DMS153 (cell line): ENCODE data around the gene STAB2.

Experiments used
- DNase-seq: peaks from one replicate; lab custom pipeline; 2025; lab: John Stamatoyannopoulos, UW

STAB2 gene

DNA sequence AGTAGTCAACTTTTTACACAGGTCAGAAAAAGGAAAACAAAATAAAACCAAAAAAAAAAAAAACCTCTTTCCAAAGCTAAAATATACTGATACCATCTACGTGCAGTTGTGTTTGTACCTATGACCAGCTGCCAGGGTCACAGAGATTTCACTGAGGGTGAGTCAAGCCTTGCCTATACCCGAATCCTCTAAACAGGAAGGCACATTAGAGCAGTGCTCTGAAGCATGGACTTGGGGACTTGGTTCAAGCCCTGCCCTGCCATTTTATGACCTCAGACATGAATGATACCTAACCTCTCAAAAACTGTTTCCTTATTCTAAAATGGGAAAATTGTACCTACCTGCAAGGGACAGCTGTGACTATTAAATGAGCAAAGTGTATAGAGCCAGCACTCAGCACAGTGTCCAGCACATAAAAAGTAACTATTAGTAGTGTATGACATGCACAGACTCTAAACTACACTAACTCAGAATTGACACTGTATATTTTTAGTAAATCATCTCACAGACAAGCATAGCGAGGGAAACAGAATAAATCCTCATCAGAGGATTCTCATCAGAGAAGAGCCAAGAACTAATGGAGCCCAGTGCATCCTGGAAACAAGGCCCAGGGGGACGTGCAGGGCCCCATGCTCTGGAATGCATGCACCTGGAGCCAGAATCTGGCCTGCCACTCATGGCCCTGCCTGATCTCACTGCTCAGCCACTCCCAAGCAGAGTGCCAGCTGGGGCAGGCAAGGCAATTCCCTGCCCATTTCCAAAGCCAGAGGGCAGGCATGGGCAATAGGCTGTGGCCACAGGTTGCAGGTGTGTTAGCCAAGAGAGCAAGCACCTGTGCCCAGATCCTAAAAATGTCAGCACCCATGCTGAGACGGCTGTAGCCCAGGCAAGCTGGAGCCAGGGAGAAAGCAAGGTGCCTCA lies 196.9 kb downstream of the STAB2 start:
- DNase-seq: no peak

DNA sequence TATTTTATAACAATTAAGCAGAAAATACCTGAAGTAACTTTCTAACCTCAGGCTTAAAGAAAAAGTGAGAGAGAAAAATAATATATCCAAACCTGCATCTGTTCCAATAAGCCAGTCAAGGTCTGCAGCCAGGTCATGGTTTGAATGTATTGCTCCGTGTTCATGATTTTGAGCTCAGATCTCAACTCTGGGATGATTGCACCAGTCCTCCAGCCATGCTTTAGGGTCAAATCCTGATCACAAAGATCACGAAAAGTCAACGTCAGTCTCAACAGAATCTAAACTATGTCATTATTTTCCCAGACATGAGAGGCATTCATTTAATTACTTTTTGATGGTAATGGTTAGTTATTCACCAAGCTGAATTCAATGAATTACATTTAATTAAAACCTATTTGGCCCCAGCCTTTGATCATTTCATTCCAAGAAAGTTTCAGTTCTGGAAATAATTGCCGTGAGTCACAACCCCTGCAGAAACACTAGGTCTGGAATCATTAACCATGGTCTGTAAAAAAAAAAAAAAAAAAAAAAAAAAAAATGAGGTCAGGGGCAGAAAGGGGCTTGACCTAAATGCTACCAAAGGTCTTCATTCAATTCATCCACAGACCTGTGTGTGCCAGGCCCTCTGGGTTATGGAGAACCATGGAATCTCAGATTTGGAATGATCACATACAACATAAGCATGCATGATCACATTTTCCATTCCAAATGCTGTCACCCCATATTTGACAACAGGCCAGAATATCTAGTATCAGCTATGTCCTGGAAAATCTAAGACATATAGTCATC lies 198.4 kb downstream of the STAB2 start:
- DNase-seq: no peak

DNA sequence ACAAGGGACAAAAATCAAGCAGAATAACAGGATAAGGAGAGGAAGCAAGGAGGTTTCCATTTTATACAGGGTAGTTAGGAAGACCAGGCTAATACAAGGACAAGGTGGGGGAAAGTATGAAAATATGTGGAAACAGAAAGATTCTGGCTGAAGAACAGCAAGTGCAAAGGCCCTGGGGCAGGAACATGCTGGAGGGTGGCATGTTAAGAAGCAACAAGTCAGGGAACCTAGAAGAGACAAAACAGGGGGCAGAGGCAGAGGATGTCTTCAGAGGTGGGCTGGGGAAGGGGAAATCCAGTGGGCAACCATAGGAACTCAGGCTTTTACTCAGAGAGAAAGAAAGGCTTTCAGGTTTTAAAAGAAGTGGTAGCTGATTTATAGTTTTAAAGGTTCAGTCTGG lies 199.1 kb downstream of the STAB2 start:
- DNase-seq: no peak

DNA sequence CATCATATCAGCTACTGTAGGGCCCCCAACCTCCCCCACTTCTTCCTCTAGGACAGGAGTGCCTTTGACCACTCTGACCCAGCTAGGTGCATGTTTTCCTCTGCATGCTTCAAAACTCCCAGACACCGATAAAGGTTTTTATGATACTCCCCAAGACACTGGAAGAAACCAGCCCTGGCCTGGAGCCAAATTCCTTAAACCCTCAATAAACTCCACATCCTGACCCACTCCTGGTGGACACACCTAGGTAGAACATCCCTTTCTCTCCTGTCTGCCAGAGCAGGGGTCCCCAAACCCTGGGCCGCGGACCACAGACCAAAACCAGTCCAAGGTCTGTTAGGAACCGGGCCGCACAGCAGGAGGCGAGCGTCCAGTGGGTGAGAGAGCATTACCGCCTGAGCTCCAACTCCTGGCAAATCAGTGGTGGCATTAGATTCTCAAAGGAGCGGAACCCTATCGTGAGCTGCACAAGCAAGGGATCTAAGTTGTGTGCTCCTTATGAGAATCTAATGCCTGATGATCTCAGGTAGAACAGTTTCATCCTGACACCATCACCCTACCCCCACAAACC lies 204.4 kb downstream of the STAB2 start:
- DNase-seq: no peak

DNA sequence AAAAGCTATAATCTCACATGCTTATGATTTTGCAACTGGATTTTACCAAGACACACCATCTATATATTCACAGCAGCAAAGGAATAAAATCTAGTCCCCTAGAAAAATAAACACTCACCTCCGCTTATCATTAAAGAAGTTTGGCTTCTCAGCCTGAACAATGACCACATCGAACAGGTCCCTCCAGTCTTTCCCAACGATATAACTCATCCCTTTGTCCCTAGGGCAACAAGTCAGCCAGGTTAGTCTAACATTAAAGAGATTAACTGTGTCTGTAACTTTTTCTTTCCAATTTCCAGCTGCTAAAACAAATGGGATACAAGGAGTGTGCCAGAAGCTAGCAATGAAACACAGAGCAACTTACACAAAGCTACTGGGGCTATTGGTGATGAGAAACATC lies 206.0 kb downstream of the STAB2 start:
- DNase-seq: no peak

DNA sequence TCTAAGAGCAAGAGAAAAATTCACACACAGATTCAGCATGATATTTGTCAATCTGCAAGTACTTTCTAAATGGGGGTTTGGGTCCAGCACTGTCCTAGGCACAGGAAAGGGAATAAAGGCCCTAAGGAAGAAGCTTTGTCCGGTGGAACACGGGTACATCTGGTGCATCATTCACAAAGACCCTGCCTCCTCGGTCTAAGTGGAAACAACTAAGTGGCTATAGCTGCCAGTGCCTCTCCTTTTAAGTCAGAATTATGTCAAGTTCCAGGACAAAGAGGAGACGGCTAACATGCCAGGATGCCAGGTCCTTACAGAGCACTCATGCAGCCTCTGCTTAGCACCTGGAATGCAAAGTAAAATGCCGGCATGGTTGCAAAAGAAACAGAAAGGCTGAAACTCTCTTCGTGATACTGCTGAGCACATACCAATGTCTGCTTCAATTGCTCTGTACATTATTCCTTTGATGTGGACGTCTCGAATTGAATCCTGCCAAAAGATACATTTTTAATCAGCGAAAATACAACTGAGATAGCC lies 206.5 kb downstream of the STAB2 start:
- DNase-seq: no peak

DNA sequence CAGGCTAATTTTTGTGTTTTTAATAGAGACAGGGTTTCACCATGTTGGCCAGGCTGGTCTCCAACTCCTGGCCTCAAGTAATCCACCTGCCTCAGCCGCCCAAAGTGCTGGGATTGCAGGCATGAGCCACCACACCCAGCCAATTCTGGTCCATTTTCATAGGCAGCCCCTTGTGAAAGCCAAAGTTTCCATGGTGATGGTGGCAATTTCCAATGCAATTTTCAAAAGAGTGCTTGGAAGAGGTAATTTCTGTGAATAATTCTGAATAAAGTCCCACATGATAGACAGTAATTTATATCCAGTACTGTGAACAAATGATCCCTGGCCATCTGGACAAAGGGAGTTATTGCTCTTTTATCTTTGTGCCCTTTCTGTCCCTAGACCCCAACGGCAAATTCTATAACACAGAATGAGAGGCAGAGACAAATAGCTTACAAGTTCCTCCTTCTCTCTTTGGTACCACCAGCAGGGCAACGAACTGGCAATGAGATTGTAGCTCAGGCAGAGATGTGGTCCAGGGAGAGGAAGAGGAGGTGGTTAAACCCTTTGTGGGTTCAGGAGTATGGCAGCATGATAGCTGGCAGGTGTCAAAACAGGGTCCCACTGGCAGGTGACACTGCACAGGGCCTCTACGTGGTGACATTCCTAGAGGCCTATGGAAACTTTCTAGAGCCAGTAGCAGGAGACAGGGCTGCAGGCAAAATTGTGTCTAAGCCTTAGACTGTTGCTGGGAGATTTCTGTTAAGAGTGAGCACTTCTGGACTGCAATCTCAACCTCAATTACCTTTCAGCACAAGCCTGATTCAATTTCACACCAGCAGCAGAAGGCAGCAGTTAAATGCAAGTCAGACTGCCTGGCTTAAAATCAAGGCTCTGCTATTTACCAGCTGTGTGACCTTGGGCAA lies 207.5 kb downstream of the STAB2 start:
- no peak for DNase-seq

DNA sequence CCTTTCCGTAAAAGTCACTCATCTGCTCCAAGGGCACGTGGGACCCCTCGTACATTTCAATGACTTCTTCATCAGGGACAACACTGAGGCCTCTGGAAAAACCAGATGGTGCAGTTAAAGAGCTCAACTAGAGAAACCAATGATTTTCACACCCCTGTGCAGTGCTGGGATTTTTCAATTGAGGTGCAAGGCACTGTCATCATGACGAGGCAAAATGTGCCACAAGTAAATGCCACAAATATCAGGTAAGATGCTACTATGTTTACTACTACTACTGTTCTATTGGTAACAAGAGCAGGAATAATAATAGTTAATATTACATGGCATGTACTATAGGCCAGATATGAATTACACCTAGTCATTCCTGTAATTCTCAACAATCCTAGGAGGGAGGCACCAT lies 211.5 kb downstream of the STAB2 start:
- no peak for DNase-seq

DNA sequence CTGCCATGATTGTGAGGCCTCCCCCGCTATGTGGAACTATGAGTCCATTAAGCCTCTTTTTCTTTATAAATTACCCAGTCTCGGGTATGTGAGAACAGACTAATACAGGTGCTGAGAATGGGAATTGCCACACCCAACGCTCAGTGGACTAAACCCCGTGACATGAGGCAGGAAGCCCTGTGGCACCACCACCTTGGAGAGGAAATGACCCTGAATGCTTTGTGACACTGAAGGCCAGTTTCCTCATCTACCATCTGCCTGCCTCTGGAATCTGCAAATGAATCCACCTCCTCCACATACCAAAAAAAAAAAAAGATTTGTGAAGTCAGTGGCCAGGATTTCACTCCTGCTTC lies 212.4 kb downstream of the STAB2 start:
- no peak for DNase-seq

DNA sequence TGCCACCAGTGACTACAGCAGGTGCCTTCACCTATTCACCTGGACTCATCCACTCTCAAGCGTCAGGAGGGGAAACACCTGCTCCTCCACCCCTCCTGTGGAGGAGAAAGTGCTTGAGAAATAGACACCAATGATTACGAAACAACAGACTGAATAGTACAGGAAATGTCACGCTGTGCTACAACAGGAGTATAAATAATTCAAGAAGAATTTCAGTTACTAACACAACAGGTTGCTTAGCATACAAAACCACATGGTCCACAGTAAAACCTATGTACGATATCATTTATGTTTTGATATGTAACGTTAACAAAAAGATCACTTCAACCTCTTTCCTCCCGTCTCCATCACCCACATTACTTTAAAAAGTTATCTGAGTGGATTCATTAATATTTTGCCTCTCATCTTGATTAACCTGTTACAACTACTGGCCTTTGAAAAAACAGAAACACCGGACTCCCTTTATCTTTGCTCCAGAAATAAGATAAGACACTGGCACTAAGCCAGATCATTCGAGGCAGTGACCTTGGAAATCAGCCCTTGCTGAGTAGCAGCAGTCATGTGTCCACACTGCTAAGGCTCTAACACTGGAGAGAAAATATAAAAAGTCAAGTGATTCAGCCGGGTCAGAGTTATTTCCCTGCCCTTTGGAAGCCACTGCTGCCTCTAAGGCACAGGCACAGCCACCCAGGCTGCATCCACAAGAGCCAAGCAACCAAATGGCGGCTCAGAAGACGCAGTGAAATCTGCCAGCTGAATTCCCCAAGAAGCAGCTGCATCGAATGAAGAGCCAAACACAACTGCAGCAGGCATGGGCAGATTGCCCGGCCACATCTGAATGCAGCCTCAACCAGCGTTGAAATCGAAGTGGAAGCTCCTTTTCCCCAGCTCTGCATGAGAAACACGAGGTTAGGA lies 213.0 kb downstream of the STAB2 start:
- DNase-seq: peak; percentile 98

DNA sequence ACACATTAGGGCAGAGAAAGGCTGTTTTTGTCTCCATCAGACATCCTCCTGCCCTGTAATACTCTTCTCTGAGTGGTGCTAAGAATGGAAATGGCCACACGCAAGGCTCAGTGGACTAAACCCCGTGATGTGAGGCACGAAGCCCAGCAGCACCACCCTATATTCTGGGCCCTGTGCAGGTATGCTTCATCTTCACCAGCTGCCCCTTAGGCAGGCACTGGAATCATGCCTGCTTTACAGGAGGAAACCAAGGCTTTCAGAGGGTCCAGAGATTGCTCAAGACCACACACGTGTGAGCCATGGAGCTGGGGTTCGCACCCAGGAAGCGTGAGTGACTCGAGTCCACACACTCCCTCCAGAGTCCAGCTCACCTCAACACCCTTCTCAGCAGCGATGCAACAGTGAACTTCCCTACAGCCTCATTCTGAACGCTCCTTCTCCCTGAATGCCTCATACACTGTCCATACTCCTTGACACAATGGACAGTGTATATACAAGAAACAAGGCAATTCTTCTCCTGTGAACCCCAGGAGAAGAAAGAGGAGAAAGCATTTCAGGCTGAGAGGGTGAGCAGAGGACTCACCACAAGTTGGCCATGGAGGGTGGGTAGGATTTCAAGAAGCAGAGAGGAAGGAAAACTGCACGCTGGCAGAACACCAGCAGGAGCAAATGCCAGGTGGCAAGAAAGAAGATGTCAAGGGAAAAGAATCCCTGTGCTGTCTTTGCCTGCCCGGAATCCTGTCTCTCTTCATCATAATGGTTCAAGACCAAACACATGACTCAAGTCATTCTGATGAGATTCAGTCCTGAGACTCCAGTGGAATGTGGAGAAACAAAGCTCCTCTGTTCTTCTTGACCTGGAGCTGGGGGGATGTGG lies 214.9 kb downstream of the STAB2 start:
- no peak for DNase-seq

DNA sequence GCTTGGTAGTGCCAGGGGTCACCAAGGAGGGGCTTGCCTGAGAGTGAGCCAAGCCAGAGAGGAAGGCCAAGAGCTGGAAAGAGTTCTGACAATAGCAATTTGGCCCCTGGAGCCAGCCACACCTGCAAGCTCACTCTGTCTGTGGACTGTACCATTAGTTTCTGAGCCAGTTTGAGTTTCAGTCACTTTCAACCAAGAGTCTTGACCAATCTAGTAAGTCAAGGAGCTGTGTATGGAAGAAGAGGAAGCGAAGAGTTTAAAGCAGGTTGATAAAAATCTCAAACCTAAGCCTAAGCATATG lies 215.5 kb downstream of the STAB2 start:
- DNase-seq: no peak

DNA sequence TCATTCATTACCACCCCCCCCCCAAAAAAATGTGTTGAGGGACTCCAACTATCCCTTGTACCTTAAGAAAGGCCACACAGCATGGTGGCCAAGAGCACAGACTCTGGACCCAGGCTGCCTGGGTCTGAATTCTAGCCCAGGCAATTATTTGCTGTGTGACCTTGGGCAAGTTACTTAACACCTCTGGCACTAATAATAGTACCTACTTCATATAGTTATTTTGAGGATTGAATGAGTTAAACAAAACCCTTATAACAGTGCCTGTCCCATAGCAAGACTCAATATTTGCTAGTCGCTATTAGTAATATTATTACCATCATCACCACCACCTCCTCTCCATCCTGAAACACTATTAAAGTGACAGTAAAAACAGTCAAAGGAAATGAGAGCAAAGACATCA lies 216.8 kb downstream of the STAB2 start:
- DNase-seq: no peak

DNA sequence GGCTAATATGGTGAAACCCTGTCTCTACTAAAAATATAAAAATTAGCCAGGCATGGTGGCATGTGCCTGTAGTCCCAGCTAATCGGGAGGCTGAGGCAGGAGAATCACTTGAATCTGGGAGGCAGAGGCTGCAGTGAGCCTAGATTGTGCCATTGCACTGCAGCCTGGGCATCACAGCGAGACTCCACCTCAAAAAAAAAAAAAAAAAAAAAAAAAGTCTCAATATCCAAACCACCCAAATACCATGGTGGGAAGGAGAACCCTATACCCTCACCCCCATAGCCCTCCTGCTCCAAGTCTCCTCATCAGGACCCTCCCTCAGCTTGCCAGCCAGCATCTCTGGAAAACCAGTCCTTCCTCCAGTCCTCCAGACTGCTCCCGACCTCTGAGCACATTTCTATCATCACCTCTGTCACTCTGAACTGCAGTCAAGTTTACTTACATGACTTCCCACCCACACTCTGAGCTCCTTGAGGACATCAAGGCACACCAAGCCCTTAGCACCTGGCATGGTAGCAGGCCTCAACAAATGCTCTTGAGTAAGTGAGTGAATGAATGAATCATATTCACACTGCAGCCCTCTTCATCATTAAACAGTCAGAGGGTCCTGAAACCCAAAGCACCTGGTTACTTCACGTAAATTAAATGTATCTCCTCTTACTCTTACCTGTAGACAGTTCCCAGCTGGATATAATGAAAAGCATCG lies 218.7 kb downstream of the STAB2 start:
- no peak for DNase-seq

DNA sequence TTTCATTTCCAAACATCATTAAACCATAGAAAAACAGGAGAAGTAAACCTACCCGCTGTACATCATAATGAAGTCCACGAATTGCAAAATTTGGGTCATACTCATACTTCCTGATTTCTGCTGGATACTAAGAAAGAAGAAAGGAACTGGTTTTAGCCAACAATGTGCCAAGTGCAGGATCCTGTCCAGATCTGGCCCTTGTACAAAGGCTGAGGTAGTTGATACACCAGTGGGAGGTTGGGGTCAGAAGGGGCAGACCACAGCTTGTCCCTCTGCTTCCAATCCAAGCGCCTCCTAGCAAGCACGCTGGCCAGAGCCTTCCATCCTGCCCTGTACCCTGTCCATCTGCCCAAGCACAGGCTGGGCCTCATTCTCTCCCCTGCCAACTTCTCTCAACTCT lies 219.7 kb downstream of the STAB2 start:
- no peak for DNase-seq

DNA sequence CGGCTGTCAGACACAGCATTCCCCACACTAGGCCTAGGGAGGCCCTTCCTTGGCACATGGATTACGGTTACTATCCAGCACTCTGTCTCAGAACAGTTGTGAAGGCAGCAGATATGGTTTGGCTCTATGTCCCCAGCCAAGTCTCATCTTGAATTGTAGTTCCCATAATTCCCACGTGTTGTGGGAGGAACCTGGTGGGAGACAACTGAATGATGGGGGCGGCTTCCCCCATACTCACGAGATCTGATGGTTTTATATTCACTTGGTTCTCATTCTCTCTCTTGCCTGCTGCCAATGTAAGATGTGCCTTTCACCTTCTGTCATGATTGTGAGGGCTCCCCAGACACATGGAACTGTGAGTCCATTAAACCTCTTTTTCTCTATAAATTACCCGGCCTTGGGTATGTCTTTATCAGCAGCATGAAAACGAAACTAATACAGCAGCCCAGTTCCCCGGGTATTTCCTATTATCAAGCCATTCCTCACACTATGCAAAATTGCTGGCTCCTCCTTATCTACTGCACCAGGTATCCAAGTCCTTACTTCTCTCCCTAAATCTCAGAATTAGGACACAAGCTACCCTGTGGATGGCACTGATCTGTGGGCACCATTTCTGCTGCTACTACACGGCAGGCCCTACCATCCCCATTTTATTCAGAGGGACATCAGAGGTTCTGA lies 220.6 kb downstream of the STAB2 start:
- no peak for DNase-seq

DNA sequence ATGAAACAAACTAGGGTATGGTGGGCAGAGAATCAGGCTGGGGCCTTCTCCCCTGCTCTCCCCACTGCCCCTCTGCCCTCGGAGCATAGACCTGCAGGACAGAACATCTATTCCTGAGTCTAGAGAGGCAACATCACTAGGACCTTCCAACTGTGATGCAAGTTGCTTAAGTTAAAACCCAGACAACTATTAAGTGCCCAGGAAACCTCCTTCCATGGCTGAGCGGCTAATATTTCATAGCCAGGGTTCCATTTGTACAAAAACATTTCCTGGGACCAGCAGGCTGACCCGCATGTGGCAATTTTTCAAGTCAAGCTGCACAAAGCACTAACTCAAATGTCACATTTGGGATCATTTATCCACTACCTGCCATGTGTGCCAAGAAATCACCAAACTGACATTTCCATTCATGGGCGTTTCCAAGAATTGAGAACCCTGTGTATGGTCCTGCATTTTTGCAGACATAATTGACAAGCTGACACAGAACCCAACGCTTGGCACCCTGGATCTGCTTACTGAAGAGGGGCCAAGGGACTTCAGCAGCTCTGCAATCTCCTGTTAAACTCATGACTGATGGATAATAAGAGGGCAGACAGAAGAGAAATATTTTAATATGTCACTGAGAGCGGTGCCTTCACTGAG lies 221.3 kb downstream of the STAB2 start:
- DNase-seq: no peak

DNA sequence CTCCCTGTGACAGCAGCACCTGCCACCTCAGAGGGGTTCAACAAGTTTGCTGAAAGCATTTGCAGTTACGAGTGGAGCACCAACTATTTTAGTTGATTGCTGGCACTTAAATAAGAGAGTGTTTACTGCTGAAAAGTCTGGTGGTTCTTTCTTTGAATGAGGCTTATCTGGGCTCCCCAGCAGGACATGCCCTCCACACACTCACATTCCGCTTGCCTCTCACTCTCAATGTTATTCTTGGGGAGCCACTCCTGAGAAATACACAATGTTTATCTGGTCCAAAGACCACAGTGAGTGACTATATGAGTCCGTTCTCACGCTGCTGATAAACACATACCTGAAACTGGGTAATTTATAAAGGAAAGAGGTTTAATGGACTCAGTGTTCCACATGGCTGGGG lies 222.1 kb downstream of the STAB2 start:
- no peak for DNase-seq
